Right lobe of liver (tissue), 6 donors: ENCODE data around the gene EID3. TPM values are rescaled to one million over a fixed set of nuclear protein-coding genes. Genes with fewer than 3 reads are reported as not detected.

Source experiments
- ATAC-seq, 4 donors: fragments of 200-7000 bp; cut with Tn5 transposase; one replicate each; pipeline ENCODE4 v1.9.1; 2020; ENCODE audit warnings: mild to moderate bottlenecking in 4 of 4, moderate library complexity in 4 of 4
- DNase-seq, 3 donors: peaks; one replicate each; pipeline ENCODE4 v3.0.0-alpha.2; 2020
- H3K27ac ChIP-seq, 3 donors: fragments of 200-600 bp; one replicate each; pipeline ENCODE4 v1.8.0; 2022
- H3K27me3 ChIP-seq, 2 donors: fragments of 200-600 bp; one replicate each; pipeline ENCODE4 v1.8.0; 2022
- H3K36me3 ChIP-seq, 4 donors: fragments of 200-600 bp; sonication (generic) in 1 of 4; one replicate each; pipeline versions ENCODE4 v1.5.1 to v1.8.0; 2017 to 2022; ENCODE audit warnings: control low read depth in 1 of 4
- H3K4me1 ChIP-seq, 4 donors: fragments of 200-600 bp; sonication (generic) in 1 of 4; one replicate each; pipeline versions ENCODE4 v1.5.1 to v1.8.0; 2017 to 2022; ENCODE audit warnings: control low read depth in 1 of 4
- H3K4me3 ChIP-seq, 3 donors: fragments of 200-600 bp; one replicate each; pipeline ENCODE4 v1.8.0; 2022
- H3K9me3 ChIP-seq, 4 donors: fragments of 200-600 bp; sonication (generic) in 1 of 4; one replicate each; pipeline versions ENCODE4 v1.5.1 to v1.8.0; 2017 to 2022; ENCODE audit warnings: control low read depth in 1 of 4
- POLR2A ChIP-seq: fragments of 450-650 bp; IDR thresholded peaks from one replicate; pipeline ENCODE4 v1.6.1; 2017; ENCODE audit warnings: antibody characterized with exemption, mild to moderate bottlenecking
- WGBS: methylation state at CpG from one replicate; pipeline ENCODE4 v1.1.6; 2018; ENCODE audit warnings: low coverage, low lambda C conversion rate; ENCODE audit not compliant: insufficient coverage; ENCODE audit errors: missing lambda C conversion rate; 5-methylcytosine and 5-hydroxymethylcytosine counted together
- intact Hi-C, 2 donors: fragments of 100-400 bp; cut with DNase I; formaldehyde crosslinking; loops; one replicate each; pipeline versions ENCODE4 v1.11.2 to v1.14.1; 2022
- total RNA-seq, 6 experiments: library from RNA; depleted of rRNA in 2 of 6; stranded (reverse); fragments of >200 nt in 2 of 6; fragmentation: NEBNext Ultra II Directional in 3 of 6; extraction: Animal tissue kit (Norgen Biotek cat#: 25700) in 3 of 6; gene quantifications; one replicate each; pipeline versions ENCODE4 v1.1.0 to v1.2.4, GENCODE V29; 2016 to 2023
- TF ChIP-seq, protein P1 (sequence below), 4 donors: fragments of 200-600 bp in 3 of 4; fragments of 450-650 bp in 1 of 4; IDR thresholded peaks; one replicate each; pipeline versions ENCODE4 v1.5.1 to v1.8.0; 2016 to 2022; ENCODE audit warnings: antibody characterized with exemption in 4 of 4, mild to moderate bottlenecking in 2 of 4
- donor health status: DM: no; HTN: yes; CAD: no.
- donor health status: DM: no; HTN: no; CAD: no.
- donor health status: DM: no; HTN: no; CAD: no.
- donor health status: DM: no; HTN: yes; CAD: no.
- donor health status: DM: no; HTN: yes; CAD: no.

The EID3 gene
- total RNA-seq, 6 experiments from 2014 or later = 1.1 to 7.3 (median 1.4) TPM

DNA sequence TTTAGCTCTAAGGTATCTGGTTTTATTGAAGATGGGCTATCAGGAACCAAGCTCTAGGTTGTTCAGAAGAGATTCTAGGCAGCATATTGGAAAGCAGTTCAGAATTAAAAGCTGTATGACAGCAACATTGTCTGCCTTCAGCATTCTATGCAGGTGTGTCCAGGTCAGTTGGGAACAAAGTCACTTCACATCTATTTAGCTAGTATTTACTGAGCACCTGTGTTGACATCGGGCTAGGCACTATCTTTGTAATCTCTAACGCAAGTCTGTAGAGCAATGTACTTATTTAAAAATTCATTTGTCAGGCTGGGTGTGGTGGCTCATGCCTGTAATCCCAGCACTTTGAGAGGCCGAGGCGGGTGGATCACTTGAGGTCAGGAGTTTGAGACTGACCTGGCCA is 6.8 kb upstream of the EID3 start:
- intact Hi-C loops = no loop called here

DNA sequence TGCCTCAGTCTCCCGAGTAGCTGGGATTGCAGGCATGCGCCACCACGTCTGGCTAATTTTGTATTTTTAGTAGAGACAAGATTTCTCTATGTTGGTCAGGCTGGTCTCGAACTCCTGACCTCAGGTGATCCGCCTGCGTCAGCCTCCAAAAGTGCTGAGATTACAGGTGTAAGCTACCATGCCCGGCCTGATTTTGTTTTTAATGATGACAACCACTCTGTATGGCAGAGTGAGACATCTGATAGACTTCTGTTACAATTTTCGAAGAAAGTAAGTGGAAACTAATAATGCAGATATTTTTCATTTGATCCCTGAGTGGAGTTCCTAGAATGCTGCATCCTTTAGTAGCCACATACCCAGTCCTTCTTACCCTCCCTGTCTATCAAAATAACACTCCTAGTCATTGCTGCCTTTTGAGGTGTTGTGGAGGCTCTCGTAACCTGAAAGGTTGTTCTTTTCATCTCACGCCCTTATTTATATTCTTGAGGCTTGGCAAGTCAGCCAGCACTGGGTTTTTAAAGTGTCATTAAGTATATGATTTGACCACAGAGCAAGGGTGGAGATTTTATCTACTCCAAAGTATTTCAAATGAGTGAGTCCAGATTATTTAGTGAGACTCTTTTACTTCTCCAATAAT is 5.9 kb upstream of the EID3 start:
- Histone ChIP-seq H3K36me3 (peaks cover 0 to 30% (median 14%) of the 10 kb centered on the region in 4 donors), H3K27ac (no peak overlapping the region), H3K4me1 (peaks cover 0 to 44% (median 4%) of the 10 kb centered on the region in 4 donors), H3K4me3 (no peak overlapping the region), H3K27me3 (no peaks in the 10 kb centered on the region), H3K9me3 (no peaks in the 10 kb centered on the region)
- DNase-seq (no peak), ATAC-seq (no peak)
- WGBS = 93% methylated on average over 10 of the region's 10 CpGs
- TF ChIP-seq, protein P1, sequence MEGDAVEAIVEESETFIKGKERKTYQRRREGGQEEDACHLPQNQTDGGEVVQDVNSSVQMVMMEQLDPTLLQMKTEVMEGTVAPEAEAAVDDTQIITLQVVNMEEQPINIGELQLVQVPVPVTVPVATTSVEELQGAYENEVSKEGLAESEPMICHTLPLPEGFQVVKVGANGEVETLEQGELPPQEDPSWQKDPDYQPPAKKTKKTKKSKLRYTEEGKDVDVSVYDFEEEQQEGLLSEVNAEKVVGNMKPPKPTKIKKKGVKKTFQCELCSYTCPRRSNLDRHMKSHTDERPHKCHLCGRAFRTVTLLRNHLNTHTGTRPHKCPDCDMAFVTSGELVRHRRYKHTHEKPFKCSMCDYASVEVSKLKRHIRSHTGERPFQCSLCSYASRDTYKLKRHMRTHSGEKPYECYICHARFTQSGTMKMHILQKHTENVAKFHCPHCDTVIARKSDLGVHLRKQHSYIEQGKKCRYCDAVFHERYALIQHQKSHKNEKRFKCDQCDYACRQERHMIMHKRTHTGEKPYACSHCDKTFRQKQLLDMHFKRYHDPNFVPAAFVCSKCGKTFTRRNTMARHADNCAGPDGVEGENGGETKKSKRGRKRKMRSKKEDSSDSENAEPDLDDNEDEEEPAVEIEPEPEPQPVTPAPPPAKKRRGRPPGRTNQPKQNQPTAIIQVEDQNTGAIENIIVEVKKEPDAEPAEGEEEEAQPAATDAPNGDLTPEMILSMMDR (IDR thresholded peaks at IDR 0.05) = no peak
- no peak for TF ChIP-seq POLR2A
- intact Hi-C loops = no loop called here

More for the DNA sequence above, 6.8 kb upstream of the EID3 start:
- H3K27me3 ChIP-seq = no peaks in the 10 kb centered on the region
- H3K4me1 ChIP-seq = peaks cover 0 to 40% (median 3%) of the 10 kb centered on the region in 4 donors
- no peaks in the 10 kb centered on the region for H3K9me3 ChIP-seq
- no peak for ATAC-seq
- no peak overlapping the region for H3K27ac ChIP-seq
- DNase-seq = no peak
- TF ChIP-seq, protein P1 (IDR thresholded peaks at IDR 0.05) = no peak
- no peak for TF ChIP-seq POLR2A
- WGBS = 57% methylated on average over 3 of the region's 4 CpGs
- no peak overlapping the region for H3K4me3 ChIP-seq
- H3K36me3 ChIP-seq = peaks cover 0 to 38% (median 19%) of the 10 kb centered on the region in 4 donors

DNA sequence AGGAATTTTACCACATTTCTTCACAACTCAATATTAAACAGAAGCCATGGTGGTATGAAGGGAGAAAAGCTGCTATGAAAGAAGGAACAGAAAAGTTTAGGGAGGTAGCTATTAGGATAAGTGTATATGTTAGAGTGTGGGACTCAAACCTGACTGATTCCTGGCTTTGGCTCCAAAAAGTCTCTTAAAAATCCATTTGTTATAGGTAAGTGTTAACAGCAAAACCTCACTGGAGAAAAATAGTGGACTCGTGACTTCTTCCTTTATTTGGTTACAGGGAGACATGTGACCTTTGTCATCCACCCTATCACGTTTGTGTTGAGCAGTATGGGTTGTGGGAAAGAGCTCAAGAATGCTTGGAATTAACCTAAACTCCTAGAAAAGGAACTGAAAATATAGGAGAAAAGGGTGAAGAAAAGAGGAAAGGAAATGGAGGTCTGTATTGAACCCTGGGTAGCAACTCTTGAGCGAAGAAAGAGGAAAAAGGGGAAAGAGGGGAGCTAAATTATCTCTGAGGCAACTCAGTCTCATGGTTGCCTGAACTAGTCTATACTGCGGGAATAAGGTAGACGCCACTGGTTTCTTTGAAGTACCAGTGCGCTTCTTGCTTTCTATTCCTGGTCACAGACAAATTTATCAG is 3.6 kb upstream of the EID3 start:
- DNase-seq (no peak), ATAC-seq (no peak)
- 49% methylated on average over 4 of the region's 6 CpGs for WGBS
- intact Hi-C loops = no loop called here
- H3K4me1 ChIP-seq = peaks cover 0 to 52% (median 3%) of the 10 kb centered on the region in 4 donors
- TF ChIP-seq POLR2A = no peak
- TF ChIP-seq, protein P1 (IDR thresholded peaks at IDR 0.05) = no peak
- no peaks in the 10 kb centered on the region for H3K27me3 ChIP-seq
- H3K36me3 ChIP-seq = peaks cover 0 to 26% (median 5%) of the 10 kb centered on the region in 4 donors
- H3K9me3 ChIP-seq = no peaks in the 10 kb centered on the region
- no peak overlapping the region for H3K4me3 ChIP-seq
- H3K27ac ChIP-seq = no peak overlapping the region

- Histone ChIP-seq H3K27ac (peak overlapping the region in 2 of 3 donors; percentile 17 to 35), H3K9me3 (no peaks in the 10 kb centered on the region), H3K36me3 (peaks cover 0 to 7% (median 0%) of the 10 kb centered on the region in 4 donors), H3K4me1 (peaks cover 0 to 42% (median 3%) of the 10 kb centered on the region in 4 donors), H3K4me3 (peak overlapping the region; percentile 25 to 46 (median 41)), H3K27me3 (no peaks in the 10 kb centered on the region)
- DNase-seq (no peak), ATAC-seq (no peak)
- intact Hi-C loops = no loop called here
- 75% methylated on average over 10 of the region's 10 CpGs for WGBS
- TF ChIP-seq, protein P1 (IDR thresholded peaks at IDR 0.05) = no peak
- no peak for TF ChIP-seq POLR2A
These were observed 896 bp downstream of the EID3 start for GRCh38 chr12:104304261-104305009.
